Psoas muscle (tissue), 8 donors: ENCODE measurements around the gene NECAP2. TPM values are rescaled to one million over a fixed set of nuclear protein-coding genes. Genes with fewer than 3 reads are reported as not detected.

ENCODE experiments used
- ATAC-seq, 4 donors: fragments of 200-7000 bp; cut with Tn5 transposase; one replicate each; pipeline ENCODE4 v1.9.1; 2020; ENCODE audit warnings: moderate library complexity in 3 of 4, mild to moderate bottlenecking in 2 of 4
- DNase-seq, 2 donors: peaks; one replicate each; pipeline ENCODE4 v3.0.0-alpha.2; 2020
- H3K27ac ChIP-seq: fragments of 200-600 bp; one replicate; pipeline ENCODE4 v1.8.0; 2022
- H3K27me3 ChIP-seq, 3 donors: fragments of 200-600 bp in 1 of 3; one replicate each; pipeline versions ENCODE4 v1.6.1 to v1.8.0; 2013 to 2022; ENCODE audit warnings: low read length in 2 of 3, mild to moderate bottlenecking in 2 of 3, moderate library complexity in 1 of 3; ENCODE audit not compliant: insufficient read depth in 3 of 3
- H3K36me3 ChIP-seq, 2 donors: fragments of 200-600 bp in 1 of 2; one replicate each; pipeline versions ENCODE4 v1.6.1 to v1.8.0; 2013 to 2022; ENCODE audit warnings: low read depth in 1 of 2, mild to moderate bottlenecking in 1 of 2, moderate library complexity in 1 of 2; ENCODE audit not compliant: insufficient read depth in 1 of 2
- H3K4me1 ChIP-seq: fragments of 200-600 bp; one replicate; pipeline ENCODE4 v1.8.0; 2022
- H3K4me3 ChIP-seq: fragments of 200-600 bp; one replicate; pipeline ENCODE4 v1.8.0; 2022; ENCODE audit warnings: mild to moderate bottlenecking
- H3K9me3 ChIP-seq: fragments of 200-600 bp; one replicate; pipeline ENCODE4 v1.8.0; 2022
- WGBS, 3 donors: extraction: QIAGEN DNeasy Blood & Tissue Kit; methylation state at CpG; one replicate each; pipeline versions ENCODE4 v1.1.6 to v1.1.7; 2013; 5-methylcytosine and 5-hydroxymethylcytosine counted together
- intact Hi-C, 2 donors: fragments of 100-400 bp; cut with DNase I; formaldehyde crosslinking; loops; one replicate each; pipeline versions ENCODE4 v1.11.0 to v1.14.2; 2022
- polyA plus RNA-seq, 3 donors: library from polyadenylated mRNA; stranded (reverse); fragments of 200-250 nt; gene quantifications; one replicate each; pipeline ENCODE4 v1.2.3, GENCODE V29; 2013
- total RNA-seq, 4 donors: library from RNA; stranded (reverse); fragmentation: NEBNext Ultra II Directional in 2 of 4; extraction: Animal tissue kit (Norgen Biotek cat#: 25700) in 2 of 4; gene quantifications; one replicate each; pipeline versions ENCODE4 v1.2.1 to v1.2.4, GENCODE V29; 2021 to 2023
- TF ChIP-seq, protein P1 (sequence below): fragments of 200-600 bp; IDR thresholded peaks from one replicate; pipeline ENCODE4 v1.8.0; 2022; ENCODE audit warnings: antibody characterized with exemption
- donor health status: healthy with polysubstance abuse.
- donor health status: DM: no; HTN: no; CAD: no; lungs with moderate emphysema.
- donor health status: Bipolar disorder and iron deficiency.
- donor health status: healthy.
- donor health status: DM: yes; HTN: yes; CAD: no.
- donor health status: DM: no; HTN: no; CAD: no.
- donor health status: DM: no; HTN: no; CAD: no.
- donor health status: DM: yes; HTN: yes; CAD: no.

Gene NECAP2
- total and polyA plus RNA-seq, 7 donors: 5.7 to 10.9 (median 10.5) TPM

- Histone ChIP-seq H3K36me3 (peaks cover 0 to 10% of the 10 kb centered on the region in 2 donors), H3K27me3 (no peaks in the 10 kb centered on the region), H3K9me3 (no peaks in the 10 kb centered on the region), H3K27ac (no peak overlapping the region), H3K4me3 (no peak overlapping the region), H3K4me1 (peaks cover 25% of the 10 kb centered on the region)
- DNase-seq (no peak), ATAC-seq (no peak)
- intact Hi-C loops: no loop called here
- TF ChIP-seq, protein P1, sequence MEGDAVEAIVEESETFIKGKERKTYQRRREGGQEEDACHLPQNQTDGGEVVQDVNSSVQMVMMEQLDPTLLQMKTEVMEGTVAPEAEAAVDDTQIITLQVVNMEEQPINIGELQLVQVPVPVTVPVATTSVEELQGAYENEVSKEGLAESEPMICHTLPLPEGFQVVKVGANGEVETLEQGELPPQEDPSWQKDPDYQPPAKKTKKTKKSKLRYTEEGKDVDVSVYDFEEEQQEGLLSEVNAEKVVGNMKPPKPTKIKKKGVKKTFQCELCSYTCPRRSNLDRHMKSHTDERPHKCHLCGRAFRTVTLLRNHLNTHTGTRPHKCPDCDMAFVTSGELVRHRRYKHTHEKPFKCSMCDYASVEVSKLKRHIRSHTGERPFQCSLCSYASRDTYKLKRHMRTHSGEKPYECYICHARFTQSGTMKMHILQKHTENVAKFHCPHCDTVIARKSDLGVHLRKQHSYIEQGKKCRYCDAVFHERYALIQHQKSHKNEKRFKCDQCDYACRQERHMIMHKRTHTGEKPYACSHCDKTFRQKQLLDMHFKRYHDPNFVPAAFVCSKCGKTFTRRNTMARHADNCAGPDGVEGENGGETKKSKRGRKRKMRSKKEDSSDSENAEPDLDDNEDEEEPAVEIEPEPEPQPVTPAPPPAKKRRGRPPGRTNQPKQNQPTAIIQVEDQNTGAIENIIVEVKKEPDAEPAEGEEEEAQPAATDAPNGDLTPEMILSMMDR: no peak
- 92 to 97% (median 94%) methylated on average over 2 of the region's 2 CpGs for WGBS, 3 donors
Observed at GRCh38 chr1:16438516-16438915, 2.0 kb upstream of the NECAP2 start.

- no peak overlapping the region for H3K27ac ChIP-seq
- TF ChIP-seq, protein P1: no peak
- DNase-seq (no peak), ATAC-seq (no peak)
- no peak overlapping the region for H3K4me3 ChIP-seq
- peaks cover 25% of the 10 kb centered on the region for H3K4me1 ChIP-seq
- H3K36me3 ChIP-seq: peaks cover 0 to 15% of the 10 kb centered on the region in 2 donors
- 72 to 80% (median 73%) methylated on average over 2 of the region's 2 CpGs for WGBS, 3 donors
- intact Hi-C loops: no loop called here
- no peaks in the 10 kb centered on the region for H3K9me3 ChIP-seq
- H3K27me3 ChIP-seq: no peaks in the 10 kb centered on the region
Observed at GRCh38 chr1:16438924-16439323, 1.6 kb upstream of the NECAP2 start.

DNA sequence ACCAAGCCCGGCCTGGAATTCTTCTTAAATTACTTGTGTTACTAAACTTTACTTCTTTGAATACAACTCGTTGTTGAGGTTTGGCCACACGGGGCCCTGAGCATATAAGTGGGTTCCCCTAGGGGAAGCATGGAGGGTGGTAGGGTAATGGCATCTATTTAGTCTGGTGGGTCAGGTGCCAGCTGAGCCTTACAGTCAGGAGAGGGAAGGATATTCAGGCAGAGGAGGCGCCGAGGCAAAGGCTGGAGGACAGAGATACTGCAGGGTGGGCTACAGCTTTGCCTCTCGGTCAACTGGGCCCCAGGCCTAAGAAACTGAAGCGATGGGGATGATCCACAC is 424 bp upstream of the NECAP2 start:
- H3K4me3 ChIP-seq: peak overlapping the region; percentile 95
- H3K27me3 ChIP-seq: no peaks in the 10 kb centered on the region
- ATAC-seq (peak; percentile 27 to 56 (median 51)), DNase-seq (no peak)
- 34 to 41% (median 40%) methylated on average over 7 of the region's 7 CpGs for WGBS, 3 donors
- intact Hi-C loops: loop anchor here in 1 of 2 donors (2.0 to 5.0 kb wide), 2 partner anchors 57 to 73 kb away; partner anchors contain the start of gene SZRD1
- TF ChIP-seq, protein P1: no peak
- peaks cover 0 to 26% of the 10 kb centered on the region in 2 donors for H3K36me3 ChIP-seq
- peaks cover 25% of the 10 kb centered on the region for H3K4me1 ChIP-seq
- no peaks in the 10 kb centered on the region for H3K9me3 ChIP-seq
- peak overlapping the region; percentile 87 for H3K27ac ChIP-seq

DNA sequence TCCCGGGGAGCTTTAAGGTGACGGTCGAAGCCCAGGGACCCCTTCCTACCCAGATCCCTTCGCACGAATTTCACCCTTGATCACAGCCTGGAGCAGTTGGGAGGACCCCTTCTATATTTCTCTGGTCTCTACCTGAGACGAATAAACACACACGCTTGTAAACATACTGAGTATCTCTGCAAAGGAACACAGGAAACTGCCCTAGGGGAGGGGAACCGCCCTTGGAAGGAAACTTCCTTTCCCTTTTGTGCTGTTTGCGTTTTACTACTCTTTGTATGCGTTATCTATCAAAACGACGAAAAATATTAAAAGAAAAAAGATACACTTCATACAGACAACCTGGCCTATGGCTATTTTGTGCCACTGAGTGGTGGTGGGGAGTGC is 750 bp downstream of the NECAP2 start:
- TF ChIP-seq, protein P1: no peak
- 4 to 5% (median 4%) methylated on average over 12 of the region's 12 CpGs for WGBS, 3 donors
- Histone ChIP-seq H3K27ac (peak overlapping the region; percentile 87), H3K36me3 (peaks cover 0 to 38% of the 10 kb centered on the region in 2 donors), H3K4me1 (peaks cover 25% of the 10 kb centered on the region), H3K9me3 (no peaks in the 10 kb centered on the region), H3K4me3 (peak overlapping the region; percentile 95), H3K27me3 (no peaks in the 10 kb centered on the region)
- no peak for DNase-seq
- intact Hi-C loops: loop anchor here in 1 of 2 donors (2.0 to 5.0 kb wide), 2 partner anchors 56 to 74 kb away; partner anchors contain the start of gene SZRD1
- ATAC-seq: no peak

DNA sequence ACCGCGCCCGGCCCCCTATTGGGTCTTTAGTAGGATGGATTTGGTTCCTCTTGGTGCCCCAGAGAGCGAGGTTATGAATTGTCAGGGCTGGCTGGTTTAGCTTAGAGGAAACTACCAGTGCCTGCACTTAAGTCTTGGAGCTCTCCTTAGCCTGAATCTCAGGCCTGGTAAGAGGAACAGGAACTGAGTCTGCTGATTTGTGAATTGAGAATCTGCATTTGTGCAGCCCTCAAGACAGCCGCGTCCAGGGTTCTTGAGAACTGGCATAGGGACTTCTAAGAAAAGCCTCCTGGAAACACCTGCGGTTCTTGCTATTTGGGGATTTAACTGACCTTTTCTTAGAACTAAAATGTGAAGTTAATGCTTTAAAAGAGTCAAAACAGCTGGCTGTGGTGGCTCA is 1.7 kb downstream of the NECAP2 start:
- intact Hi-C loops: loop anchor here in 1 of 2 donors (5.0 kb wide), 1 partner anchor 55 kb away; no protein-coding TSS in a partner anchor
- no peak overlapping the region for H3K27ac ChIP-seq
- ATAC-seq: no peak

More for the DNA sequence above, 1.7 kb downstream of the NECAP2 start:
- Histone ChIP-seq H3K4me3 (peak overlapping the region; percentile 95), H3K4me1 (peaks cover 25% of the 10 kb centered on the region), H3K27me3 (no peaks in the 10 kb centered on the region), H3K9me3 (no peaks in the 10 kb centered on the region), H3K36me3 (peaks cover 0 to 47% of the 10 kb centered on the region in 2 donors)
- TF ChIP-seq, protein P1: no peak
- DNase-seq: no peak
- WGBS, 3 donors: 82 to 89% (median 85%) methylated on average over 7 of the region's 7 CpGs
